Natural killer cell (primary cell): ENCODE data around the gene BFSP2. TPM values are rescaled to one million over a fixed set of nuclear protein-coding genes. Genes with fewer than 3 reads are reported as not detected.

Experiments used
- ATAC-seq, 3 donors: fragments of 150-1000 bp in 2 of 3; fragments of 200-7000 bp in 1 of 3; cut with Tn5 transposase; 1 replicate in 1 of 3; 2 replicates in 2 of 3; pipeline ENCODE4 v1.10.0; 2021; ENCODE audit warnings: mild to moderate bottlenecking in 2 of 3, moderate library complexity in 2 of 3
- DNase-seq, 2 donors: peaks; one replicate each; pipeline versions ENCODE4 v3.0.0 to v3.0.0-alpha.2; 2013 to 2021; ENCODE audit warnings: mixed read lengths in 1 of 2
- H3K27ac ChIP-seq: one replicate; pipeline ENCODE4 v1.5.1; 2013; ENCODE audit warnings: mild to moderate bottlenecking, low read length
- H3K27me3 ChIP-seq: one replicate; pipeline ENCODE4 v1.6.1; 2013; ENCODE audit warnings: low read length; ENCODE audit not compliant: control insufficient read depth, insufficient read depth
- H3K36me3 ChIP-seq: one replicate; pipeline ENCODE4 v1.6.1; 2013; ENCODE audit warnings: low read length; ENCODE audit not compliant: control insufficient read depth, insufficient read depth
- H3K4me1 ChIP-seq: one replicate; pipeline ENCODE4 v1.6.1; 2013; ENCODE audit warnings: low read length; ENCODE audit not compliant: control insufficient read depth, insufficient read depth
- H3K4me3 ChIP-seq: one replicate; pipeline ENCODE4 v1.5.1; 2013; ENCODE audit warnings: low read length
- H3K9me3 ChIP-seq: one replicate; pipeline ENCODE4 v1.6.1; 2013; ENCODE audit warnings: low read length; ENCODE audit not compliant: control insufficient read depth, insufficient read depth
- H3K27ac Mint-ChIP-seq, 2 donors: one replicate each; pipeline ENCODE4 v1.8.0; 2022; ENCODE audit warnings: mild to moderate bottlenecking in 2 of 2, mixed read lengths in 2 of 2, moderate library complexity in 1 of 2
- H3K27me3 Mint-ChIP-seq, 2 donors: one replicate each; pipeline ENCODE4 v1.8.0; 2022; ENCODE audit warnings: low read depth in 2 of 2, mixed read lengths in 2 of 2
- H3K36me3 Mint-ChIP-seq: one replicate; pipeline ENCODE4 v1.8.0; 2022; ENCODE audit warnings: mixed read lengths
- H3K4me1 Mint-ChIP-seq, 2 donors: one replicate each; pipeline ENCODE4 v1.8.0; 2022; ENCODE audit warnings: mixed read lengths in 2 of 2
- H3K4me3 Mint-ChIP-seq: one replicate; pipeline ENCODE4 v1.8.0; 2022; ENCODE audit warnings: mild to moderate bottlenecking, moderate library complexity, mixed read lengths
- H3K9me3 Mint-ChIP-seq, 2 donors: one replicate each; pipeline ENCODE4 v1.8.0; 2022; ENCODE audit warnings: mixed read lengths in 2 of 2
- WGBS: methylation state at CpG from one replicate; pipeline ENCODE4 v1.1.7; 2013; ENCODE audit warnings: missing lambda C conversion rate; ENCODE audit not compliant: insufficient coverage; 5-methylcytosine and 5-hydroxymethylcytosine counted together
- intact Hi-C: fragments of 100-400 bp; cut with micrococcal nuclease; formaldehyde crosslinking; loops from one replicate; pipeline ENCODE4 v1.14.2; 2022
- total RNA-seq, 4 donors: library from RNA; stranded (reverse); fragments of 120-200 nt in 1 of 4; gene quantifications; one replicate each; pipeline versions ENCODE4 v1.2.3 to v1.2.4, GENCODE V29; 2013 to 2022
- TF ChIP-seq, protein P1 (sequence below): fragments of 200-600 bp; IDR thresholded peaks from one replicate; pipeline ENCODE4 v1.8.0; 2022; ENCODE audit warnings: antibody characterized with exemption

The BFSP2 gene
- total RNA-seq, 3 donors from 2014 or later (not counting 1 experiment from before 2014, with no cell fraction given), result not detected

GRCh38 chr3:133455960-133456359 is 56.1 kb downstream of the BFSP2 start:
- no peaks in the 10 kb centered on the region for H3K36me3 ChIP-seq
- H3K4me1 ChIP-seq, result no peaks in the 10 kb centered on the region
- no peak for ATAC-seq
- H3K4me1 Mint-ChIP-seq, result no peaks in the 10 kb centered on the region
- H3K27me3 ChIP-seq, result no peaks in the 10 kb centered on the region
- 98% methylated on average over 2 of the region's 2 CpGs for WGBS
- intact Hi-C loops, result no loop called here
- DNase-seq, result no peak
- no peak overlapping the region for H3K4me3 Mint-ChIP-seq
- TF ChIP-seq, protein P1, sequence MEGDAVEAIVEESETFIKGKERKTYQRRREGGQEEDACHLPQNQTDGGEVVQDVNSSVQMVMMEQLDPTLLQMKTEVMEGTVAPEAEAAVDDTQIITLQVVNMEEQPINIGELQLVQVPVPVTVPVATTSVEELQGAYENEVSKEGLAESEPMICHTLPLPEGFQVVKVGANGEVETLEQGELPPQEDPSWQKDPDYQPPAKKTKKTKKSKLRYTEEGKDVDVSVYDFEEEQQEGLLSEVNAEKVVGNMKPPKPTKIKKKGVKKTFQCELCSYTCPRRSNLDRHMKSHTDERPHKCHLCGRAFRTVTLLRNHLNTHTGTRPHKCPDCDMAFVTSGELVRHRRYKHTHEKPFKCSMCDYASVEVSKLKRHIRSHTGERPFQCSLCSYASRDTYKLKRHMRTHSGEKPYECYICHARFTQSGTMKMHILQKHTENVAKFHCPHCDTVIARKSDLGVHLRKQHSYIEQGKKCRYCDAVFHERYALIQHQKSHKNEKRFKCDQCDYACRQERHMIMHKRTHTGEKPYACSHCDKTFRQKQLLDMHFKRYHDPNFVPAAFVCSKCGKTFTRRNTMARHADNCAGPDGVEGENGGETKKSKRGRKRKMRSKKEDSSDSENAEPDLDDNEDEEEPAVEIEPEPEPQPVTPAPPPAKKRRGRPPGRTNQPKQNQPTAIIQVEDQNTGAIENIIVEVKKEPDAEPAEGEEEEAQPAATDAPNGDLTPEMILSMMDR, result no peak
- H3K27ac Mint-ChIP-seq, result no peak overlapping the region
- H3K36me3 Mint-ChIP-seq, result no peaks in the 10 kb centered on the region
- H3K9me3 ChIP-seq, result no peaks in the 10 kb centered on the region
- H3K27me3 Mint-ChIP-seq, result peaks cover 4 to 18% of the 10 kb centered on the region in 2 donors
- no peaks in the 10 kb centered on the region for H3K9me3 Mint-ChIP-seq
- no peak overlapping the region for H3K27ac ChIP-seq
- H3K4me3 ChIP-seq, result no peak overlapping the region

GRCh38 chr3:133457025-133457424 is 57.2 kb downstream of the BFSP2 start:
- DNase-seq (no peak), ATAC-seq (no peak)
- Histone ChIP-seq H3K27ac (no peak overlapping the region), H3K9me3 (no peaks in the 10 kb centered on the region), H3K36me3 (no peaks in the 10 kb centered on the region), H3K4me1 (no peaks in the 10 kb centered on the region), H3K27me3 (no peaks in the 10 kb centered on the region), H3K4me3 (no peak overlapping the region)
- no peak overlapping the region for H3K27ac Mint-ChIP-seq
- H3K4me1 Mint-ChIP-seq, result no peaks in the 10 kb centered on the region
- H3K27me3 Mint-ChIP-seq, result peaks cover 4 to 9% of the 10 kb centered on the region in 2 donors
- no peak overlapping the region for H3K4me3 Mint-ChIP-seq
- intact Hi-C loops, result no loop called here
- no peaks in the 10 kb centered on the region for H3K9me3 Mint-ChIP-seq
- 93% methylated on average over 3 of the region's 3 CpGs for WGBS
- H3K36me3 Mint-ChIP-seq, result no peaks in the 10 kb centered on the region
- TF ChIP-seq, protein P1, result no peak

- no peaks in the 10 kb centered on the region for H3K4me1 Mint-ChIP-seq
- WGBS, result no CpG with 5 or more reads among the region's 1 CpG
- Histone ChIP-seq H3K27ac (no peak overlapping the region), H3K27me3 (no peaks in the 10 kb centered on the region), H3K36me3 (no peaks in the 10 kb centered on the region), H3K4me1 (no peaks in the 10 kb centered on the region), H3K9me3 (no peaks in the 10 kb centered on the region), H3K4me3 (no peak overlapping the region)
- no peak overlapping the region for H3K27ac Mint-ChIP-seq
- H3K9me3 Mint-ChIP-seq, result no peaks in the 10 kb centered on the region
- TF ChIP-seq, protein P1, result no peak
- intact Hi-C loops, result no loop called here
- DNase-seq (no peak), ATAC-seq (no peak)
- no peak overlapping the region for H3K4me3 Mint-ChIP-seq
- no peaks in the 10 kb centered on the region for H3K36me3 Mint-ChIP-seq
- peaks cover 3 to 4% of the 10 kb centered on the region in 2 donors for H3K27me3 Mint-ChIP-seq
Measured at GRCh38 chr3:133457465-133458067, 57.7 kb downstream of the BFSP2 start.

- H3K4me1 ChIP-seq, result no peaks in the 10 kb centered on the region
- no peaks in the 10 kb centered on the region for H3K9me3 ChIP-seq
- no peak overlapping the region for H3K27ac ChIP-seq
- no peak for DNase-seq
- no peaks in the 10 kb centered on the region for H3K36me3 ChIP-seq
- WGBS, result 97% methylated on average over 6 of the region's 6 CpGs
- TF ChIP-seq, protein P1, result no peak
- no peak overlapping the region for H3K4me3 ChIP-seq
- no peaks in the 10 kb centered on the region for H3K9me3 Mint-ChIP-seq
- H3K4me1 Mint-ChIP-seq, result no peaks in the 10 kb centered on the region
- no peak overlapping the region for H3K27ac Mint-ChIP-seq
- no peaks in the 10 kb centered on the region for H3K36me3 Mint-ChIP-seq
- H3K4me3 Mint-ChIP-seq, result no peak overlapping the region
- no peaks in the 10 kb centered on the region for H3K27me3 ChIP-seq
- intact Hi-C loops, result no loop called here
- no peak for ATAC-seq
- H3K27me3 Mint-ChIP-seq, result peaks cover 0 to 7% of the 10 kb centered on the region in 2 donors
Measured at GRCh38 chr3:133459400-133459799, 59.5 kb downstream of the BFSP2 start.
